ENCODE results near the gene TRA2B. TPM values are rescaled to one million over a fixed set of nuclear protein-coding genes. Genes with fewer than 3 reads are reported as not detected.

Gene TRA2B
- total and polyA plus RNA-seq, 2 of the 8 experiments (the other 6 are each of a cell fraction or from before 2014, with no cell fraction given) = 206 to 274 TPM

GRCh38 chr3:185929192-185930151 is 8.3 kb downstream of the TRA2B start:
- no peaks in the 10 kb centered on the region for H3K23me2 ChIP-seq (ENCODE audit: low read depth, low read length)
- no peak overlapping the region for H3K56ac ChIP-seq (replicated peaks; ENCODE audit: insufficient read length, low read depth, low read length)
- H3K79me2 ChIP-seq (ENCODE audit: control insufficient read depth in 1 of 2, insufficient read depth in 2 of 2, low read length in 2 of 2) = peaks cover 97 to 100% of the 10 kb centered on the region in 2 experiments
- peaks cover 14 to 59% (median 35%) of the 10 kb centered on the region in 4 experiments for H3K36me3 ChIP-seq (ENCODE audit: control insufficient read depth in 2 of 4, insufficient read depth in 4 of 4, low read length in 3 of 4)
- no peak overlapping the region for H2BK12ac ChIP-seq (ENCODE audit: low read depth, low read length)
- no peak overlapping the region; a peak in 1 of 7 replicates for H3K9ac ChIP-seq (replicated peaks in 1 of 4; ENCODE audit: extremely low read depth in 1 of 4, low read depth in 3 of 4, low read length in 3 of 4)
- no peak overlapping the region for H3K14ac ChIP-seq (ENCODE audit: insufficient read length)
- H3K27me3 ChIP-seq (replicated peaks in 1 of 4; ENCODE audit: control insufficient read depth in 3 of 4, extremely low read depth in 1 of 4, insufficient read depth in 3 of 4, low read length in 3 of 4) = no peaks in the 10 kb centered on the region
- no peaks in the 10 kb centered on the region for H3K9me3 ChIP-seq (ENCODE audit: insufficient read depth in 2 of 2, low read depth in 1 of 2, low read length in 1 of 2)
- FAIRE-seq (no peak), DNase-seq (ENCODE audit: low read depth in 1 of 2, low spot score in 2 of 2) (no peak)
- H3K4me3 ChIP-seq (ENCODE audit: extremely low read depth in 1 of 4, insufficient read depth in 2 of 4, low read depth in 3 of 4, low read length in 4 of 4) = peak overlapping the region in 3 of 4 experiments; percentile 1 to 92 (median 11); a peak in 4 of 8 replicates
- H2BK5ac ChIP-seq (ENCODE audit: low read depth, low read length) = no peak overlapping the region
- 47% methylated on average over 3 of the region's 3 CpGs; no CpG with 5 or more reads in 1 of the 2 experiments for WGBS, 2 experiments (ENCODE audit: extremely low coverage in 1 of 2, insufficient coverage in 1 of 2, insufficient read length in 1 of 2, insufficient replicate concordance in 2 of 2, low coverage in 1 of 2, low lambda C conversion rate in 2 of 2, missing lambda C conversion rate in 1 of 2)
- H2AFZ ChIP-seq (ENCODE audit: low read length) = no peak overlapping the region
- peak overlapping the region; percentile 59 to 70 for H3K4me2 ChIP-seq (ENCODE audit: insufficient read depth in 1 of 2, low read depth in 2 of 2, low read length in 2 of 2)
- H4K8ac ChIP-seq (ENCODE audit: extremely low read depth, insufficient read depth, low read length) = no peak overlapping the region
- H2BK15ac ChIP-seq (ENCODE audit: low read length) = no peak overlapping the region
- peaks cover 60 to 73% of the 10 kb centered on the region in 2 experiments for H4K20me1 ChIP-seq (replicated peaks in 1 of 2; ENCODE audit: control insufficient read depth in 1 of 2, insufficient read depth in 2 of 2, low read length in 2 of 2)
- no peaks in the 10 kb centered on the region; the same call in 1 of the 2 replicates for H3K79me1 ChIP-seq (ENCODE audit: low read depth, low read length)
- H2BK120ac ChIP-seq (replicated peaks; ENCODE audit: low read depth, low read length) = no peak overlapping the region
- no peak overlapping the region for H3K18ac ChIP-seq (ENCODE audit: extremely low read depth, low read length)
- H4K5ac ChIP-seq (ENCODE audit: insufficient read length, low read depth, low read length) = no peak overlapping the region
- peaks cover 0 to 20% (median 12%) of the 10 kb centered on the region in 4 experiments; a peak in 5 of 7 replicates for H3K4me1 ChIP-seq (replicated peaks in 1 of 4; ENCODE audit: control insufficient read depth in 3 of 4, insufficient read depth in 4 of 4, low read length in 3 of 4)
- H3K27ac ChIP-seq (ENCODE audit: low read depth, low read length) = no peak overlapping the region
- H3K23ac ChIP-seq (ENCODE audit: insufficient read length) = no peak overlapping the region
- ChIA-PET CTCF (ENCODE audit: partially characterized antibody) (no interaction called here), POLR2A (ENCODE audit: partially characterized antibody) (interaction anchor here (0.6 to 13.8 kb wide), 14 partner anchors 8 to 269 kb away, joined by 3 to 176 read pairs (median 4); partner anchors contain the start of gene TRA2B)
- H2AK5ac ChIP-seq (ENCODE audit: low read depth, low read length) = no peak overlapping the region
- no peak overlapping the region for H2BK20ac ChIP-seq (ENCODE audit: low read length)
- no peak overlapping the region for H4K91ac ChIP-seq (replicated peaks; ENCODE audit: insufficient read length, low read length)
- no peak overlapping the region for H3K4ac ChIP-seq (replicated peaks; ENCODE audit: insufficient read length, low read depth, low read length)
- TF ChIP-seq NANOG (IDR thresholded peaks at IDR 0.05; ENCODE audit: insufficient read depth, low read depth, low read length, poor library complexity, severe bottlenecking) (no peak), CREB1 (IDR thresholded peaks at IDR 0.05) (no peak), ZNF274 (IDR thresholded peaks at IDR 0.05; ENCODE audit: borderline replicate concordance, extremely low read depth, low read length) (no peak), POLR2AphosphoS5 (IDR thresholded peaks at IDR 0.05; ENCODE audit: low read depth, low read length) (peak; percentile 41; the same call in 1 of the 2 replicates), TEAD4 (IDR thresholded peaks at IDR 0.05; ENCODE audit: low read depth, low read length) (peak; percentile 41; the same call in 1 of the 2 replicates), POLR2A (IDR thresholded peaks at IDR 0.05; ENCODE audit: control extremely low read depth in 1 of 2, low read depth in 2 of 2, low read length in 2 of 2) (peak; percentile 16 to 22)

All from H1 (cell line).